Epidermal melanocyte (primary cell): ENCODE results near the gene ENKD1.

Experiments
- DNase-seq: peaks from one replicate; pipeline ENCODE4 v3.0.0; 2011; ENCODE audit warnings: low spot score; ENCODE audit not compliant: insufficient read length

The ENKD1 gene

GRCh38 chr16:67664258-67664657 is 2.3 kb downstream of the ENKD1 start:
- no peak for DNase-seq

- no peak for DNase-seq
Measured at GRCh38 chr16:67663877-67664222, 2.7 kb downstream of the ENKD1 start.

- no peak for DNase-seq
Measured at GRCh38 chr16:67663151-67663876, 3.2 kb downstream of the ENKD1 start.

- no peak for DNase-seq
Measured at GRCh38 chr16:67662653-67663010, 3.9 kb downstream of the ENKD1 start.

GRCh38 chr16:67661886-67662652 is 4.5 kb downstream of the ENKD1 start:
- no peak for DNase-seq

GRCh38 chr16:67661101-67661761 is 5.3 kb downstream of the ENKD1 start:
- peak; percentile 17 for DNase-seq

GRCh38 chr16:67660564-67661028 is 6.0 kb downstream of the ENKD1 start, which contains the start of gene PARD6A:
Gene PARD6A (plus strand): TSS chr16:67660960. CDS start chr16:67661039, 79 bp downstream.
- peak; percentile 100 for DNase-seq

GRCh38 chr16:67659675-67660563 is 6.6 kb downstream of the ENKD1 start, which contains the start of gene ACD:
Gene ACD (minus strand): TSS chr16:67660260. CDS start chr16:67660220, 40 bp downstream.
- DNase-seq, result peak; percentile 100

GRCh38 chr16:67658849-67659674 is 7.5 kb downstream of the ENKD1 start:
- DNase-seq, result no peak

GRCh38 chr16:67657751-67658518 is 8.6 kb downstream of the ENKD1 start:
- DNase-seq, result no peak

GRCh38 chr16:67657017-67657608 is 9.4 kb downstream of the ENKD1 start:
- no peak for DNase-seq

GRCh38 chr16:67656344-67657016 is 10.1 kb downstream of the ENKD1 start:
- no peak for DNase-seq

- DNase-seq, result no peak
Measured at GRCh38 chr16:67655363-67655762, 11.2 kb downstream of the ENKD1 start.

GRCh38 chr16:67654403-67654911 is 12.1 kb downstream of the ENKD1 start:
- no peak for DNase-seq

- DNase-seq, result no peak
Measured at GRCh38 chr16:67653789-67654402, 12.7 kb downstream of the ENKD1 start.

- no peak for DNase-seq
Measured at GRCh38 chr16:67653128-67653788, 13.3 kb downstream of the ENKD1 start.

- DNase-seq, result no peak
Measured at GRCh38 chr16:67652578-67653127, 13.9 kb downstream of the ENKD1 start.
